HCT116 (cell line): Measurements from ENCODE around the gene SNTB2. TPM values are rescaled to one million over a fixed set of nuclear protein-coding genes. Genes with fewer than 3 reads are reported as not detected.

Experiments
- ATAC-seq: fragments of 200-7000 bp; cut with Tn5 transposase; 2 replicates; pipeline ENCODE4 v1.9.1; 2020; ENCODE audit warnings: mild to moderate bottlenecking, moderate library complexity
- BruUV-seq: library from RNA; stranded (reverse); fragments of 400-500 nt; replicated peaks from 2 replicates; lab custom pipeline; 2021; lab: Mats Ljungman, UMichigan
- CTCF ChIA-PET: fragments of 300-600 bp; sonication (Branson Sonifier 250); formaldehyde crosslinking; loops from one replicate; lab custom pipeline; 2021; ENCODE audit warnings: antibody characterized with exemption; lab: Charles Lee
- POLR2A ChIA-PET: fragments of 300-600, 350-600 bp; sonication (Branson Sonifier 250); formaldehyde crosslinking; loops from one replicate; lab custom pipeline; 2021; ENCODE audit warnings: antibody characterized with exemption; lab: Charles Lee
- RAD21 ChIA-PET, 2 experiments: fragments of 300-600 bp; sonication (Branson Sonifier 250); formaldehyde crosslinking; loops; one replicate each; lab custom pipeline; 2023; ENCODE audit warnings: low total read pairs in 2 of 2; ENCODE audit not compliant: uncharacterized antibody in 2 of 2, unreplicated experiment in 2 of 2, low non-redundant PET in 1 of 2; lab: Charles Lee
- DNase-seq: peaks from one replicate; pipeline ENCODE4 v3.0.0-alpha.2; 2010; ENCODE audit warnings: low read depth, low spot score
- H2AFZ ChIP-seq: fragments of 200-600 bp; shearing (Covaris generic), sonication (generic); 2 replicates; pipeline ENCODE4 v1.6.1; 2017; ENCODE audit warnings: low read depth, mixed run types, mixed read lengths, antibody characterized with exemption, low read length; ENCODE audit not compliant: poor library complexity, severe bottlenecking
- H3K27ac ChIP-seq: 2 replicates; pipeline ENCODE4 v1.5.1; 2012; ENCODE audit warnings: low read depth, low read length
- H3K27me3 ChIP-seq: fragments of 200-600 bp; sonication (generic); 2 replicates; pipeline ENCODE4 v1.6.1; 2016; ENCODE audit warnings: mixed run types, low read length, mixed read lengths; ENCODE audit not compliant: insufficient read depth
- H3K36me3 ChIP-seq, 2 experiments: fragments of 200-500 bp in 1 of 2; fragments of 200-600 bp in 1 of 2; sonication (Bioruptor generic) in 1 of 2; sonication (generic) in 1 of 2; 2 replicates each; pipeline versions ENCODE4 v1.5.1 to v1.6.1; 2014 to 2016; ENCODE audit warnings: low read length in 2 of 2, inconsistent platforms in 1 of 2, mixed read lengths in 1 of 2, mixed run types in 1 of 2; ENCODE audit not compliant: insufficient read depth in 2 of 2, control insufficient read depth in 1 of 2
- H3K4me1 ChIP-seq, 2 experiments: fragments of 200-600 bp in 1 of 2; sonication (generic) in 1 of 2; 2 replicates each; pipeline versions ENCODE4 v1.5.1 to v1.6.1; 2012 to 2017; ENCODE audit warnings: low read length in 2 of 2, inconsistent platforms in 1 of 2, mild to moderate bottlenecking in 1 of 2, mixed read lengths in 1 of 2, mixed run types in 1 of 2, moderate library complexity in 1 of 2; ENCODE audit not compliant: insufficient read depth in 2 of 2, control insufficient read depth in 1 of 2
- H3K4me2 ChIP-seq: fragments of 200-600 bp; sonication (generic); 2 replicates; pipeline ENCODE4 v1.6.1; 2017; ENCODE audit warnings: mixed run types, low read length, mixed read lengths
- H3K4me3 ChIP-seq, 2 experiments: fragments of 200-600 bp in 1 of 2; sonication (generic) in 1 of 2; replicated peaks in 1 of 2; 2 replicates each; pipeline ENCODE4 v1.5.1; 2011 to 2016; ENCODE audit warnings: low read length in 2 of 2, control low read depth in 1 of 2, low read depth in 1 of 2, mild to moderate bottlenecking in 1 of 2, mixed read lengths in 1 of 2, mixed run types in 1 of 2
- H3K79me2 ChIP-seq: fragments of 200-600 bp; sonication (generic); 2 replicates; pipeline ENCODE4 v1.6.1; 2017; ENCODE audit warnings: mild to moderate bottlenecking, mixed run types, low read length, moderate library complexity, mixed read lengths; ENCODE audit not compliant: insufficient read depth
- H3K9ac ChIP-seq: fragments of 200-600 bp; sonication (generic); 2 replicates; pipeline ENCODE4 v1.6.1; 2016; ENCODE audit warnings: low read length, mixed read lengths
- H3K9me2 ChIP-seq: fragments of 200-600 bp; sonication (generic), shearing (Covaris generic); 2 replicates; pipeline ENCODE4 v1.6.1; 2017; ENCODE audit warnings: mixed run types, mild to moderate bottlenecking, moderate library complexity; ENCODE audit not compliant: insufficient read depth
- H3K9me3 ChIP-seq, 2 experiments: fragments of 200-500 bp in 1 of 2; fragments of 200-600 bp in 1 of 2; sonication (Bioruptor generic) in 1 of 2; sonication (generic) in 1 of 2; 2 replicates each; pipeline ENCODE4 v1.6.1; 2014 to 2017; ENCODE audit warnings: low read length in 2 of 2, mixed read lengths in 2 of 2, inconsistent platforms in 1 of 2, low read depth in 1 of 2, mild to moderate bottlenecking in 1 of 2, mixed run types in 1 of 2, moderate library complexity in 1 of 2; ENCODE audit not compliant: control insufficient read depth in 1 of 2, insufficient read depth in 1 of 2
- H4K20me1 ChIP-seq: fragments of 200-600 bp; sonication (generic), shearing (Covaris generic); 2 replicates; pipeline ENCODE4 v1.6.1; 2017; ENCODE audit warnings: mixed run types, mild to moderate bottlenecking, moderate library complexity; ENCODE audit not compliant: insufficient read depth
- CTCF ChIP-seq, 3 experiments: fragments of 200-600 bp in 1 of 3; sonication (generic) in 1 of 3; IDR thresholded peaks in 2 of 3; conservative IDR thresholded peaks in 1 of 3; 2 replicates each; pipeline ENCODE4 v1.5.1; 2012 to 2017; ENCODE audit warnings: low read depth in 2 of 3, low read length in 2 of 3, antibody characterized with exemption in 1 of 3, borderline replicate concordance in 1 of 3, control low read depth in 1 of 3, mild to moderate bottlenecking in 1 of 3, mixed read lengths in 1 of 3, mixed run types in 1 of 3, moderate library complexity in 1 of 3; ENCODE audit not compliant: insufficient read depth in 1 of 3
- EGR1 ChIP-seq: IDR thresholded peaks from 2 replicates; pipeline ENCODE4 v1.6.1; 2012; ENCODE audit warnings: low read depth
- ELF1 ChIP-seq: IDR thresholded peaks from 2 replicates; pipeline ENCODE4 v1.6.1; 2012; ENCODE audit warnings: low read depth, borderline replicate concordance
- EZH2 ChIP-seq: fragments of 200-600 bp; sonication (generic); IDR thresholded peaks from 2 replicates; pipeline ENCODE4 v1.6.1; 2017; ENCODE audit warnings: antibody characterized with exemption, mixed run types
- EZH2phosphoT487 ChIP-seq: fragments of 200-600 bp; IDR thresholded peaks from 2 replicates; pipeline ENCODE4 v1.6.1; 2018; ENCODE audit warnings: antibody characterized with exemption, borderline replicate concordance
- RAD21 ChIP-seq: IDR thresholded peaks from 2 replicates; pipeline ENCODE4 v1.6.1; 2012; ENCODE audit warnings: low read depth, mild to moderate bottlenecking
- REST ChIP-seq: IDR thresholded peaks from 2 replicates; pipeline ENCODE4 v1.6.1; 2012; ENCODE audit warnings: low read depth
- SIN3A ChIP-seq: IDR thresholded peaks from 2 replicates; pipeline ENCODE4 v1.6.1; 2012; ENCODE audit warnings: low read depth
- YY1 ChIP-seq: IDR thresholded peaks from 2 replicates; pipeline ENCODE4 v1.6.1; 2011; ENCODE audit warnings: low read length, low read depth, moderate library complexity, mild to moderate bottlenecking; ENCODE audit not compliant: insufficient replicate concordance; ENCODE audit errors: extremely low read depth
- ZFX ChIP-seq: fragments of 450-650 bp; IDR thresholded peaks from 2 replicates; pipeline ENCODE4 v1.6.1; 2017
- ZNF274 ChIP-seq: fragments of 200-500 bp; sonication (Bioruptor generic); IDR thresholded peaks from 2 replicates; pipeline ENCODE4 v1.6.1; 2014; ENCODE audit warnings: mild to moderate bottlenecking, low read depth, low read length, inconsistent platforms
- intact Hi-C: fragments of 100-400 bp; cut with micrococcal nuclease; formaldehyde crosslinking; loops from 2 replicates; pipeline ENCODE4 v1.10.0; 2022
- total RNA-seq: library from RNA; stranded (reverse); gene quantifications from one replicate; pipeline ENCODE4 v1.2.1, GENCODE V29; 2021; ENCODE audit not compliant: unreplicated experiment
- TF ChIP-seq, protein P1 (sequence below): IDR thresholded peaks from 2 replicates; pipeline ENCODE4 v1.6.1; 2011; ENCODE audit warnings: mild to moderate bottlenecking, low read length, moderate library complexity; ENCODE audit not compliant: insufficient replicate concordance; ENCODE audit errors: extremely low read depth

The SNTB2 gene
- total RNA-seq, 1 experiment from 2014 or later: 38.1 TPM

GRCh38 chr16:69301861-69302260 is 114.9 kb downstream of the SNTB2 start:
- Histone ChIP-seq H3K9me3 (no peaks in the 10 kb centered on the region), H3K36me3 (peaks cover 0 to 17% of the 10 kb centered on the region in 2 experiments; a peak in 2 of 4 replicates), H2AFZ (no peak overlapping the region), H3K4me3 (no peak overlapping the region), H3K4me1 (no peaks in the 10 kb centered on the region), H3K9me2 (no peaks in the 10 kb centered on the region), H3K79me2 (no peaks in the 10 kb centered on the region), H3K27ac (no peak overlapping the region), H3K27me3 (no peaks in the 10 kb centered on the region), H4K20me1 (no peaks in the 10 kb centered on the region), H3K4me2 (no peak overlapping the region), H3K9ac (no peak overlapping the region)
- intact Hi-C loops: no loop called here
- ChIA-PET RAD21 (no interaction called here), CTCF (no interaction called here), POLR2A (interaction anchor here (1.1 kb wide), 1 partner anchor 12 kb away, joined by 3 read pairs; no protein-coding TSS in a partner anchor)
- ATAC-seq (no peak), DNase-seq (no peak)
- no TSS peak for BruUV-seq
- TF ChIP-seq EGR1: no peak
- TF ChIP-seq YY1: no peak
- TF ChIP-seq RAD21: no peak

DNA sequence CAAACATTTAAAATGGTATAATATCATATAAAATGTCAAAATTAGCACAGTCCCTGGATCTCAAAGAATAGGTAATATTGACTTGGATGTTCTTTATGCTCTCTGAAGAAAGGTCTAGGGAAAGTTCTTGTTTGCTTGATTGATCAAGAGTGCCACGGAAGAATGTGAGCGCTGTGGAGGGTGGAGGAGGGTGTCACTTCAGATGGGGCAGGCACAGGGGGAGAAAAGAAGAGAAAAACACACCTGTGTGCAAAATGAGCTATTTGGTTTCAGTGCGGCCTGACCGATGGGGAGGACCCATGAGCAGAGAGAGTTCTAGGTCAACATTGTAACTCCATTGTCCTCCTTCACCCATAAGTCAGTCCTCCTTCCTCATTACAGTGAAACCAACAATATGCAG is 115.3 kb downstream of the SNTB2 start:
- ATAC-seq: no peak
- ChIA-PET POLR2A (interaction anchor here (1.1 kb wide), 1 partner anchor 13 kb away, joined by 3 read pairs; no protein-coding TSS in a partner anchor), CTCF (no interaction called here), RAD21 (no interaction called here)
- Histone ChIP-seq H3K9me3 (no peaks in the 10 kb centered on the region), H2AFZ (no peak overlapping the region), H3K9me2 (no peaks in the 10 kb centered on the region), H3K27me3 (no peaks in the 10 kb centered on the region), H3K27ac (no peak overlapping the region), H3K4me2 (no peak overlapping the region), H3K4me1 (no peaks in the 10 kb centered on the region), H3K9ac (no peak overlapping the region), H3K79me2 (no peaks in the 10 kb centered on the region), H3K36me3 (peaks cover 0 to 17% of the 10 kb centered on the region in 2 experiments; a peak in 2 of 4 replicates), H3K4me3 (no peak overlapping the region), H4K20me1 (no peaks in the 10 kb centered on the region)
- DNase-seq: no peak
- BruUV-seq: no TSS peak
- intact Hi-C loops: no loop called here
- TF ChIP-seq EZH2phosphoT487 (no peak), REST (no peak), EGR1 (no peak), SIN3A (no peak), EZH2 (no peak), ELF1 (no peak), CTCF (IDR thresholded peaks at IDR 0.05 in 2 of 3, conservative IDR thresholded peaks at IDR 0.05 in 1 of 3; ENCODE audit: borderline replicate concordance in 1 of 3, insufficient read depth in 1 of 3, low read depth in 2 of 3, low read length in 2 of 3) (no peak), ZFX (no peak), ZNF274 (no peak)
- TF ChIP-seq, protein P1, sequence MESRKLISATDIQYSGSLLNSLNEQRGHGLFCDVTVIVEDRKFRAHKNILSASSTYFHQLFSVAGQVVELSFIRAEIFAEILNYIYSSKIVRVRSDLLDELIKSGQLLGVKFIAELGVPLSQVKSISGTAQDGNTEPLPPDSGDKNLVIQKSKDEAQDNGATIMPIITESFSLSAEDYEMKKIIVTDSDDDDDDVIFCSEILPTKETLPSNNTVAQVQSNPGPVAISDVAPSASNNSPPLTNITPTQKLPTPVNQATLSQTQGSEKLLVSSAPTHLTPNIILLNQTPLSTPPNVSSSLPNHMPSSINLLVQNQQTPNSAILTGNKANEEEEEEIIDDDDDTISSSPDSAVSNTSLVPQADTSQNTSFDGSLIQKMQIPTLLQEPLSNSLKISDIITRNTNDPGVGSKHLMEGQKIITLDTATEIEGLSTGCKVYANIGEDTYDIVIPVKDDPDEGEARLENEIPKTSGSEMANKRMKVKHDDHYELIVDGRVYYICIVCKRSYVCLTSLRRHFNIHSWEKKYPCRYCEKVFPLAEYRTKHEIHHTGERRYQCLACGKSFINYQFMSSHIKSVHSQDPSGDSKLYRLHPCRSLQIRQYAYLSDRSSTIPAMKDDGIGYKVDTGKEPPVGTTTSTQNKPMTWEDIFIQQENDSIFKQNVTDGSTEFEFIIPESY: no peak
